B cell (primary cell): ENCODE data around the gene KLRC3. TPM values are rescaled to one million over a fixed set of nuclear protein-coding genes. Genes with fewer than 3 reads are reported as not detected.

Experiments used
- ATAC-seq: fragments of 200-7000 bp; cut with Tn5 transposase; one replicate; pipeline ENCODE4 v1.10.0; 2021; ENCODE audit warnings: low read depth, mild to moderate bottlenecking, moderate number of reproducible peaks, moderate library complexity
- CTCF ChIA-PET: fragments of 350-600 bp; sonication (Branson Sonifier 250); formaldehyde crosslinking; loops from one replicate; lab custom pipeline; 2021; ENCODE audit warnings: antibody characterized with exemption, inconsistent platforms; lab: Charles Lee
- POLR2A ChIA-PET: fragments of 350-600 bp; sonication (Branson Sonifier 250); formaldehyde crosslinking; loops from one replicate; lab custom pipeline; 2021; ENCODE audit warnings: antibody characterized with exemption; lab: Charles Lee
- DNase-seq: peaks from one replicate; pipeline ENCODE4 v3.0.0; 2013
- H2AFZ ChIP-seq: 2 replicates; pipeline ENCODE4 v1.6.1; 2012; ENCODE audit warnings: mild to moderate bottlenecking, low read depth, low read length; ENCODE audit not compliant: insufficient read depth, poor library complexity, severe bottlenecking
- H3K27ac ChIP-seq, 2 donors: 1 replicate in 1 of 2; 2 replicates in 1 of 2; pipeline ENCODE4 v1.5.1; 2012 to 2013; ENCODE audit warnings: low read length in 2 of 2, mild to moderate bottlenecking in 2 of 2, moderate library complexity in 1 of 2
- H3K27me3 ChIP-seq, 4 experiments: fragments of 200-600 bp in 1 of 4; sonication (generic) in 1 of 4; replicated peaks in 1 of 4; 1 replicate in 2 of 4; 2 replicates in 2 of 4; pipeline versions ENCODE4 v1.6.1 to v1.7.0; 2013 to 2016; ENCODE audit warnings: low read length in 3 of 4, mild to moderate bottlenecking in 2 of 4, mixed read lengths in 1 of 4, moderate library complexity in 1 of 4; ENCODE audit not compliant: insufficient read depth in 4 of 4, control insufficient read depth in 3 of 4; ENCODE audit errors: control extremely low read depth in 1 of 4
- H3K36me3 ChIP-seq, 2 experiments: replicated peaks in 1 of 2; 1 replicate in 1 of 2; 2 replicates in 1 of 2; pipeline versions ENCODE4 v1.6.1 to v1.7.1; 2013; ENCODE audit warnings: low read length in 1 of 2; ENCODE audit not compliant: insufficient read depth in 2 of 2, control insufficient read depth in 1 of 2; ENCODE audit errors: control extremely low read depth in 1 of 2, extremely low read depth in 1 of 2
- H3K4me1 ChIP-seq, 2 donors: fragments of 200-600 bp in 1 of 2; sonication (generic) in 1 of 2; 1 replicate in 1 of 2; 2 replicates in 1 of 2; pipeline versions ENCODE4 v1.5.1 to v1.6.1; 2013 to 2017; ENCODE audit warnings: low read length in 2 of 2; ENCODE audit not compliant: control insufficient read depth in 2 of 2, insufficient read depth in 2 of 2
- H3K4me2 ChIP-seq: replicated peaks from 2 replicates; pipeline ENCODE3; 2012; ENCODE audit warnings: mild to moderate bottlenecking, low read depth, low read length; ENCODE audit not compliant: poor library complexity, severe bottlenecking
- H3K4me3 ChIP-seq, 5 experiments: fragments of 200-600 bp in 1 of 5; sonication (generic) in 1 of 5; 1 replicate in 3 of 5; 2 replicates in 2 of 5; pipeline versions ENCODE4 v1.5.1 to v1.7.0; 2011 to 2016; ENCODE audit warnings: low read length in 4 of 5, mild to moderate bottlenecking in 4 of 5, low read depth in 2 of 5, control low read depth in 1 of 5, moderate library complexity in 1 of 5; ENCODE audit not compliant: insufficient read depth in 1 of 5; ENCODE audit errors: control extremely low read depth in 1 of 5, extremely low read depth in 1 of 5
- H3K79me2 ChIP-seq: fragments of 200-600 bp; sonication (generic); one replicate; pipeline ENCODE4 v1.6.0; 2016; ENCODE audit warnings: low read length; ENCODE audit not compliant: control insufficient read depth, insufficient read depth
- H3K9ac ChIP-seq: fragments of 200-600 bp; sonication (generic); 2 replicates; pipeline ENCODE4 v1.6.1; 2017; ENCODE audit warnings: mild to moderate bottlenecking, low read length, moderate library complexity
- H3K9me3 ChIP-seq, 3 donors: one replicate each; pipeline versions ENCODE4 v1.6.1 to v1.7.1; 2013; ENCODE audit warnings: low read length in 2 of 3; ENCODE audit not compliant: control insufficient read depth in 2 of 3, insufficient read depth in 1 of 3; ENCODE audit errors: control extremely low read depth in 1 of 3
- H4K20me1 ChIP-seq: 2 replicates; pipeline ENCODE4 v1.6.0; 2012; ENCODE audit warnings: mild to moderate bottlenecking, low read length; ENCODE audit not compliant: insufficient read depth, control insufficient read depth, poor library complexity, severe bottlenecking
- H3K27ac Mint-ChIP-seq: one replicate; pipeline ENCODE4 v1.8.0; 2021; ENCODE audit warnings: mixed read lengths
- H3K27me3 Mint-ChIP-seq: one replicate; pipeline ENCODE4 v1.8.0; 2021; ENCODE audit warnings: mixed read lengths
- H3K4me1 Mint-ChIP-seq: one replicate; pipeline ENCODE4 v1.8.0; 2021; ENCODE audit warnings: mixed read lengths
- H3K4me3 Mint-ChIP-seq: one replicate; pipeline ENCODE4 v1.8.0; 2021; ENCODE audit warnings: mixed read lengths
- H3K9me3 Mint-ChIP-seq: one replicate; pipeline ENCODE4 v1.8.0; 2022; ENCODE audit warnings: mixed read lengths; ENCODE audit not compliant: insufficient read depth
- EZH2 ChIP-seq: IDR thresholded peaks from 2 replicates; pipeline ENCODE4 v1.6.1; 2012; ENCODE audit warnings: borderline replicate concordance, low read depth, mild to moderate bottlenecking, moderate library complexity, low read length; ENCODE audit not compliant: insufficient read depth, poor library complexity, severe bottlenecking
- WGBS: methylation state at CpG from one replicate; pipeline ENCODE4 v1.1.5; 2013; ENCODE audit warnings: missing lambda C conversion rate; ENCODE audit not compliant: insufficient coverage; 5-methylcytosine and 5-hydroxymethylcytosine counted together
- intact Hi-C: fragments of 100-400 bp; cut with micrococcal nuclease; formaldehyde crosslinking; loops from one replicate; pipeline ENCODE4 v1.10.0; 2022
- polyA plus RNA-seq: library from polyadenylated mRNA; depleted of rRNA; stranded (reverse); fragments of >200 nt; gene quantifications from 2 replicates; pipeline ENCODE4 v1.2.3, GENCODE V29; 2012
- total RNA-seq, 2 donors: library from RNA; stranded (reverse); fragments of 120-200 nt in 1 of 2; gene quantifications; 1 replicate in 1 of 2; 2 replicates in 1 of 2; pipeline versions ENCODE4 v1.2.3 to v1.2.4, GENCODE V29; 2013 to 2022
- TF ChIP-seq, protein P1 (sequence below): fragments of 200-600 bp; IDR thresholded peaks from one replicate; pipeline ENCODE4 v1.8.0; 2022; ENCODE audit warnings: antibody characterized with exemption, mild to moderate bottlenecking

KLRC3 gene
- total and polyA plus RNA-seq, 2 donors (not counting 1 experiment from before 2014, with no cell fraction given) = not detected

DNA sequence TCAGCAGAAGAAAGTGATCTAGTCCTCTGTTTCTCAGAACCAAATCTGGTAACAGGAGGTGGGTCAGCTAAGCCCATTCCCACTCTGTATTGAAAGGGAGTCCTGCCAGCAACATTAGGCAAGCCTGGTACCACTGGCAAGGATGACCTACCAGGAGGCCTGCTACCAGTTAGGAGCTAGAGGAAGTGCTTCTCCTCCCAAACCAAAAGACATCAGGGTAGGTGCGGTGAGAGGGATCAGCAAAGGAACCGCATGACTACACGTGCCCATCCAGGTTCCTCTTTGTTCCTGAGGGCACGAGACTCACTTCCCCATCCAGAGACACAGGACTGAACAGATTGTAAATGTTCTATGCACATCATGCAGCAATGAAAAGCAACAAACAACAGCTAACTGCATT, 13.7 kb downstream of the KLRC3 start:
- H3K9me3 Mint-ChIP-seq = no peaks in the 10 kb centered on the region
- Histone ChIP-seq H3K36me3 (no peaks in the 10 kb centered on the region), H3K79me2 (no peaks in the 10 kb centered on the region), H3K9me3 (peaks cover 0 to 3% (median 0%) of the 10 kb centered on the region in 3 donors), H3K4me2 (no peak overlapping the region), H2AFZ (no peak overlapping the region), H3K4me3 (no peak overlapping the region), H3K9ac (no peak overlapping the region), H3K27me3 (no peaks in the 10 kb centered on the region), H3K27ac (no peak overlapping the region), H3K4me1 (peaks cover 10% of the 10 kb centered on the region in 2 donors), H4K20me1 (no peaks in the 10 kb centered on the region)
- CTCF ChIA-PET = no interaction called here
- intact Hi-C loops = no loop called here
- WGBS = no CpG with 5 or more reads among the region's 4 CpGs
- POLR2A ChIA-PET = no interaction called here
- no peak overlapping the region for H3K4me3 Mint-ChIP-seq
- no peak overlapping the region for H3K27ac Mint-ChIP-seq
- peaks cover 10% of the 10 kb centered on the region for H3K27me3 Mint-ChIP-seq
- TF ChIP-seq, protein P1, sequence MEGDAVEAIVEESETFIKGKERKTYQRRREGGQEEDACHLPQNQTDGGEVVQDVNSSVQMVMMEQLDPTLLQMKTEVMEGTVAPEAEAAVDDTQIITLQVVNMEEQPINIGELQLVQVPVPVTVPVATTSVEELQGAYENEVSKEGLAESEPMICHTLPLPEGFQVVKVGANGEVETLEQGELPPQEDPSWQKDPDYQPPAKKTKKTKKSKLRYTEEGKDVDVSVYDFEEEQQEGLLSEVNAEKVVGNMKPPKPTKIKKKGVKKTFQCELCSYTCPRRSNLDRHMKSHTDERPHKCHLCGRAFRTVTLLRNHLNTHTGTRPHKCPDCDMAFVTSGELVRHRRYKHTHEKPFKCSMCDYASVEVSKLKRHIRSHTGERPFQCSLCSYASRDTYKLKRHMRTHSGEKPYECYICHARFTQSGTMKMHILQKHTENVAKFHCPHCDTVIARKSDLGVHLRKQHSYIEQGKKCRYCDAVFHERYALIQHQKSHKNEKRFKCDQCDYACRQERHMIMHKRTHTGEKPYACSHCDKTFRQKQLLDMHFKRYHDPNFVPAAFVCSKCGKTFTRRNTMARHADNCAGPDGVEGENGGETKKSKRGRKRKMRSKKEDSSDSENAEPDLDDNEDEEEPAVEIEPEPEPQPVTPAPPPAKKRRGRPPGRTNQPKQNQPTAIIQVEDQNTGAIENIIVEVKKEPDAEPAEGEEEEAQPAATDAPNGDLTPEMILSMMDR = no peak
- TF ChIP-seq EZH2 = no peak
- peak; percentile 48 for DNase-seq
- peaks cover 7% of the 10 kb centered on the region for H3K4me1 Mint-ChIP-seq
- no peak for ATAC-seq

GRCh38 chr12:10405294-10405693, 15.1 kb downstream of the KLRC3 start:
- Histone ChIP-seq H3K4me1 (peaks cover 10% of the 10 kb centered on the region in 2 donors), H2AFZ (no peak overlapping the region), H3K4me2 (no peak overlapping the region), H3K4me3 (no peak overlapping the region), H4K20me1 (no peaks in the 10 kb centered on the region), H3K9ac (no peak overlapping the region), H3K36me3 (no peaks in the 10 kb centered on the region), H3K27ac (no peak overlapping the region), H3K9me3 (peaks cover 0 to 3% (median 0%) of the 10 kb centered on the region in 3 donors), H3K79me2 (no peaks in the 10 kb centered on the region), H3K27me3 (no peaks in the 10 kb centered on the region)
- H3K4me1 Mint-ChIP-seq = peaks cover 7% of the 10 kb centered on the region
- DNase-seq (no peak), ATAC-seq (no peak)
- WGBS = no CpG with 5 or more reads among the region's 5 CpGs
- CTCF ChIA-PET = no interaction called here
- no peak overlapping the region for H3K4me3 Mint-ChIP-seq
- H3K27me3 Mint-ChIP-seq = peaks cover 19% of the 10 kb centered on the region
- TF ChIP-seq, protein P1 = no peak
- no peak for TF ChIP-seq EZH2
- no peaks in the 10 kb centered on the region for H3K9me3 Mint-ChIP-seq
- intact Hi-C loops = no loop called here
- no peak overlapping the region for H3K27ac Mint-ChIP-seq
- POLR2A ChIA-PET = no interaction called here
